DND-41 (cell line): ENCODE data around the gene DIAPH3.

ENCODE experiments used
- ATAC-seq: fragments of 200-7000 bp; cut with Tn5 transposase; 3 replicates; pipeline ENCODE4 v1.9.1; 2021; ENCODE audit warnings: low read depth; ENCODE audit not compliant: insufficient read depth
- DNase-seq: peaks from one replicate; pipeline ENCODE4 v3.0.0-alpha.2; 2020
- H2AFZ ChIP-seq: 2 replicates; pipeline ENCODE4 v1.6.0; 2012; ENCODE audit warnings: low read depth, low read length
- H3K27ac ChIP-seq: 2 replicates; pipeline ENCODE4 v1.5.1; 2012; ENCODE audit warnings: low read length, inconsistent platforms
- H3K27me3 ChIP-seq: fragments of 200-600 bp; sonication (generic); 2 replicates; pipeline ENCODE4 v1.6.0; 2012; ENCODE audit warnings: low read length, mild to moderate bottlenecking, inconsistent platforms; ENCODE audit not compliant: insufficient read depth, poor library complexity
- H3K36me3 ChIP-seq: 2 replicates; pipeline ENCODE4 v1.5.1; 2012; ENCODE audit warnings: low read length, inconsistent platforms; ENCODE audit not compliant: insufficient read depth
- H3K4me1 ChIP-seq: 2 replicates; pipeline ENCODE4 v1.5.1; 2012; ENCODE audit warnings: mild to moderate bottlenecking, low read length; ENCODE audit not compliant: insufficient read depth
- H3K4me2 ChIP-seq: 2 replicates; pipeline ENCODE4 v1.6.0; 2012; ENCODE audit warnings: mild to moderate bottlenecking, moderate library complexity, low read length, inconsistent platforms; ENCODE audit not compliant: insufficient read depth
- H3K4me3 ChIP-seq, 2 experiments: fragments of 200-600 bp in 1 of 2; shearing (Covaris generic) in 1 of 2; 2 replicates each; pipeline ENCODE4 v1.5.1; 2012 to 2016; ENCODE audit warnings: inconsistent platforms in 2 of 2, low read length in 2 of 2, mild to moderate bottlenecking in 2 of 2, low read depth in 1 of 2, moderate library complexity in 1 of 2
- H3K79me2 ChIP-seq: 2 replicates; pipeline ENCODE4 v1.6.0; 2012; ENCODE audit warnings: low read length, inconsistent platforms; ENCODE audit not compliant: insufficient read depth
- H3K9ac ChIP-seq: 2 replicates; pipeline ENCODE4 v1.6.0; 2012; ENCODE audit warnings: low read depth, mild to moderate bottlenecking, inconsistent platforms, low read length, moderate library complexity
- H3K9me3 ChIP-seq: 2 replicates; pipeline ENCODE4 v1.5.1; 2012; ENCODE audit warnings: low read length, moderate library complexity, mild to moderate bottlenecking, inconsistent platforms; ENCODE audit not compliant: insufficient read depth, severe bottlenecking
- H4K20me1 ChIP-seq: 2 replicates; pipeline ENCODE4 v1.6.0; 2012; ENCODE audit warnings: low read length; ENCODE audit not compliant: insufficient read depth
- CTCF ChIP-seq: IDR thresholded peaks from 2 replicates; pipeline ENCODE4 v1.5.1; 2012; ENCODE audit warnings: borderline replicate concordance, low read length, moderate library complexity, mild to moderate bottlenecking; ENCODE audit not compliant: poor library complexity, severe bottlenecking; ENCODE audit errors: extremely low read depth
- EZH2 ChIP-seq: IDR thresholded peaks from 3 replicates; pipeline ENCODE4 v1.6.1; 2012; ENCODE audit warnings: borderline replicate concordance, low read depth, mild to moderate bottlenecking, moderate library complexity, low read length, inconsistent platforms; ENCODE audit not compliant: severe bottlenecking

Gene DIAPH3

GRCh38 chr13:59706101-59706976 lies 457.4 kb downstream of the DIAPH3 start:
- H3K27me3 ChIP-seq, result no peaks in the 10 kb centered on the region
- H4K20me1 ChIP-seq, result no peaks in the 10 kb centered on the region
- DNase-seq (no peak), ATAC-seq (no peak)
- H3K9me3 ChIP-seq, result no peaks in the 10 kb centered on the region
- no peak overlapping the region for H3K9ac ChIP-seq
- H3K27ac ChIP-seq, result no peak overlapping the region
- no peak overlapping the region for H2AFZ ChIP-seq
- H3K4me3 ChIP-seq, result no peak overlapping the region
- H3K79me2 ChIP-seq, result no peaks in the 10 kb centered on the region
- no peaks in the 10 kb centered on the region for H3K36me3 ChIP-seq
- no peak overlapping the region for H3K4me2 ChIP-seq
- TF ChIP-seq CTCF, result no peak
- no peak for TF ChIP-seq EZH2
- no peaks in the 10 kb centered on the region for H3K4me1 ChIP-seq

GRCh38 chr13:59702269-59702668 lies 461.5 kb downstream of the DIAPH3 start:
- no peaks in the 10 kb centered on the region for H3K27me3 ChIP-seq
- TF ChIP-seq CTCF (no peak), EZH2 (no peak)
- ATAC-seq (no peak), DNase-seq (no peak)
- H3K4me1 ChIP-seq, result no peaks in the 10 kb centered on the region
- H3K27ac ChIP-seq, result no peak overlapping the region
- H2AFZ ChIP-seq, result no peak overlapping the region
- H3K9ac ChIP-seq, result no peak overlapping the region
- H3K4me2 ChIP-seq, result no peak overlapping the region
- H4K20me1 ChIP-seq, result no peaks in the 10 kb centered on the region
- no peaks in the 10 kb centered on the region for H3K9me3 ChIP-seq
- no peaks in the 10 kb centered on the region for H3K36me3 ChIP-seq
- no peaks in the 10 kb centered on the region for H3K79me2 ChIP-seq
- H3K4me3 ChIP-seq, result no peak overlapping the region

- TF ChIP-seq CTCF (no peak), EZH2 (no peak)
Observed at GRCh38 chr13:59701261-59701660, 462.5 kb downstream of the DIAPH3 start.

More at GRCh38 chr13:59701261-59701660, 462.5 kb downstream of the DIAPH3 start:
- Histone ChIP-seq H3K79me2 (no peaks in the 10 kb centered on the region), H3K9ac (no peak overlapping the region), H3K36me3 (no peaks in the 10 kb centered on the region), H4K20me1 (no peaks in the 10 kb centered on the region), H3K9me3 (no peaks in the 10 kb centered on the region), H2AFZ (no peak overlapping the region), H3K4me1 (no peaks in the 10 kb centered on the region), H3K4me3 (no peak overlapping the region), H3K27ac (no peak overlapping the region), H3K27me3 (no peaks in the 10 kb centered on the region), H3K4me2 (no peak overlapping the region)
- DNase-seq, result no peak
- no peak for ATAC-seq
